ENCODE results near the gene KCNJ12. TPM values are rescaled to one million over a fixed set of nuclear protein-coding genes. Genes with fewer than 3 reads are reported as not detected.

Gene KCNJ12
- total RNA-seq, 1 experiment from 2014 or later = not detected

- Mint-ChIP-seq H3K27me3 (ENCODE audit: insufficient read depth, unreplicated experiment) (no peaks in the 10 kb centered on the region), H3K9me3 (ENCODE audit: unreplicated experiment) (no peaks in the 10 kb centered on the region), H3K27ac (ENCODE audit: low read depth, unreplicated experiment) (no peak overlapping the region), H3K4me3 (ENCODE audit: unreplicated experiment) (no peak overlapping the region), H3K36me3 (ENCODE audit: insufficient read depth, unreplicated experiment) (no peaks in the 10 kb centered on the region), H3K4me1 (ENCODE audit: insufficient read depth, unreplicated experiment) (peaks cover 6% of the 10 kb centered on the region)
- no TSS peak for BruUV-seq (replicated peaks)
- intact Hi-C loops (cut with micrococcal nuclease) = no loop called here
- POLR2A ChIA-PET = no interaction called here
- DNase-seq (ENCODE audit: unreplicated experiment) = no peak
- CTCF ChIA-PET = interaction anchor here (0.7 kb wide), 1 partner anchor 22 kb away, joined by 4 read pairs; no protein-coding TSS in a partner anchor
- no peak for TF ChIP-seq CTCF (IDR thresholded peaks at IDR 0.05; ENCODE audit: unreplicated experiment)
Observed at GRCh38 chr17:21372256-21372954, 3.8 kb upstream of the KCNJ12 start.

- Mint-ChIP-seq H3K9me3 (ENCODE audit: unreplicated experiment) (no peaks in the 10 kb centered on the region), H3K27ac (ENCODE audit: low read depth, unreplicated experiment) (peak overlapping the region; percentile 27), H3K36me3 (ENCODE audit: insufficient read depth, unreplicated experiment) (no peaks in the 10 kb centered on the region), H3K27me3 (ENCODE audit: insufficient read depth, unreplicated experiment) (no peaks in the 10 kb centered on the region), H3K4me3 (ENCODE audit: unreplicated experiment) (no peak overlapping the region), H3K4me1 (ENCODE audit: insufficient read depth, unreplicated experiment) (peaks cover 6% of the 10 kb centered on the region)
- CTCF ChIA-PET = interaction anchor here (0.7 kb wide), 1 partner anchor 21 kb away, joined by 4 read pairs; no protein-coding TSS in a partner anchor
- POLR2A ChIA-PET = no interaction called here
- intact Hi-C loops (cut with micrococcal nuclease) = no loop called here
- no peak for DNase-seq (ENCODE audit: unreplicated experiment)
- TF ChIP-seq CTCF (IDR thresholded peaks at IDR 0.05; ENCODE audit: unreplicated experiment) = no peak
- no TSS peak for BruUV-seq (replicated peaks)
Observed at GRCh38 chr17:21373036-21373435, 3.1 kb upstream of the KCNJ12 start.

GRCh38 chr17:21373696-21374440, 2.3 kb upstream of the KCNJ12 start:
- DNase-seq (ENCODE audit: unreplicated experiment) = no peak
- Mint-ChIP-seq H3K36me3 (ENCODE audit: insufficient read depth, unreplicated experiment) (no peaks in the 10 kb centered on the region), H3K4me1 (ENCODE audit: insufficient read depth, unreplicated experiment) (peaks cover under 1% of the 10 kb centered on the region), H3K4me3 (ENCODE audit: unreplicated experiment) (no peak overlapping the region), H3K27me3 (ENCODE audit: insufficient read depth, unreplicated experiment) (no peaks in the 10 kb centered on the region), H3K9me3 (ENCODE audit: unreplicated experiment) (no peaks in the 10 kb centered on the region), H3K27ac (ENCODE audit: low read depth, unreplicated experiment) (peak overlapping the region; percentile 27)
- BruUV-seq (replicated peaks) = no TSS peak
- intact Hi-C loops (cut with micrococcal nuclease) = no loop called here
- CTCF ChIA-PET = no interaction called here
- POLR2A ChIA-PET = no interaction called here
- no peak for TF ChIP-seq CTCF (IDR thresholded peaks at IDR 0.05; ENCODE audit: unreplicated experiment)

GRCh38 chr17:21374441-21375161, 1.6 kb upstream of the KCNJ12 start:
- no TSS peak for BruUV-seq (replicated peaks)
- Mint-ChIP-seq H3K27ac (ENCODE audit: low read depth, unreplicated experiment) (no peak overlapping the region), H3K4me3 (ENCODE audit: unreplicated experiment) (no peak overlapping the region), H3K27me3 (ENCODE audit: insufficient read depth, unreplicated experiment) (no peaks in the 10 kb centered on the region), H3K36me3 (ENCODE audit: insufficient read depth, unreplicated experiment) (no peaks in the 10 kb centered on the region), H3K9me3 (ENCODE audit: unreplicated experiment) (no peaks in the 10 kb centered on the region), H3K4me1 (ENCODE audit: insufficient read depth, unreplicated experiment) (no peaks in the 10 kb centered on the region)
- TF ChIP-seq CTCF (IDR thresholded peaks at IDR 0.05; ENCODE audit: unreplicated experiment) = no peak
- POLR2A ChIA-PET = no interaction called here
- DNase-seq (ENCODE audit: unreplicated experiment) = peak; percentile 32
- intact Hi-C loops (cut with micrococcal nuclease) = no loop called here
- CTCF ChIA-PET = interaction anchor here (1.1 kb wide), 1 partner anchor 9 kb away, joined by 3 read pairs; no protein-coding TSS in a partner anchor

All from MCF 10A (cell line).